Activated T-helper 9 cell treated with anti-CD3 and anti-CD28 coated beads, Interleukin-2, amount 50 U/mL, for 16 hours (primary cell): ENCODE data around the gene MAP1B.
"Not testable (repeated sequence)": the region's sequence is repeated elsewhere in the genome, so short reads cannot be mapped to it uniquely, and the experiment has no call there.

Source experiments
- DNase-seq: peaks from one replicate; pipeline ENCODE4 v3.0.0-alpha.2; 2020; ENCODE audit warnings: low read depth

MAP1B gene

DNA sequence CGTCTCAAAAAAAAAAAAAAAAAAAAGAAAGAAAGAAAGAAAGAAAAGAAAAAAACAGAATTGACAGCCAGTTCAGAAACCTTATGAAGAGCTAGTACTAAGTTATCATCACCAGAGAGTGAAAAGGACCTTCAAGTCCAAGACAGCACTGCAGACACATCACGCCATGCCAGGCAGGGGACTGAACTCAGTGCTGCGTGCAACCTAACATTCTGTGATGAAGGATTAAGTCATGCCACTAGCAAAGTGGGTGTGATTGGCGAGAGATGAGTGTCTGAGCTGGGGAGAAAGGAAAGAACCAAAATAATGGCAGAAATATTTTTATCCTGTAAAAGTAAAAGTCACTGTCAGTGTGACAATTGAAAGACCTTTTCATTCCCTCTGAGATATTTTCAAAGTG, 54.7 kb downstream of the MAP1B start:
- no peak for DNase-seq

DNA sequence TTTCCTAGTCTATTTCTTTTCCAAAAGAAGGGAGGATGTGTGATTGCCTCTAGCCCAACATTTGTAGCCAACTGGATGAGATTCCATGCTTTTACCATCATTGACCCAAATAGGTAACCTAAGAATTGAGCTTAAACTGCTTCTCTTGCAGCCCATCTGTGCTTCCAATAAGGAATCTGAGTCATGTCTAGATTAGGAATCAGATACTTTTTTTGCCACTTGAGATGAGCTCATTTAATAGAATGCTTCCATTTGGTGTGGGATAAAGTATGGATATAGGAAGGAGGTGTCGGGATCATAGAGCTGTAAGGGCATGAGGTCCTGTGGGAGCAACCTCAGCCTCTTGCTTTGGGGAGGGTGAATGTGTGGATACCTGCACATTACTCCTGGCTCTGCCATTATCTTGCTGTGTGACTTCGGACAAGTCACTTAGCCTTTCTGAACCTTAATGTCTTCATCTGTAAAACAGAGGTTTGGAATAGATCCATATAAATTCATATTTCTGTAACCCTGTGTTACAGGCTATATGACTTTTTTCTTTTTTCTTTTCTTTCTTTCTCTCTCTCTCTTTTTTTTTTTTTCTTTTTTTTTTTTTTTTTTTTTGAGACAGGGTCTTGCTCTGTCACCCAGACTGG, 56.2 kb downstream of the MAP1B start:
- DNase-seq = no peak

DNA sequence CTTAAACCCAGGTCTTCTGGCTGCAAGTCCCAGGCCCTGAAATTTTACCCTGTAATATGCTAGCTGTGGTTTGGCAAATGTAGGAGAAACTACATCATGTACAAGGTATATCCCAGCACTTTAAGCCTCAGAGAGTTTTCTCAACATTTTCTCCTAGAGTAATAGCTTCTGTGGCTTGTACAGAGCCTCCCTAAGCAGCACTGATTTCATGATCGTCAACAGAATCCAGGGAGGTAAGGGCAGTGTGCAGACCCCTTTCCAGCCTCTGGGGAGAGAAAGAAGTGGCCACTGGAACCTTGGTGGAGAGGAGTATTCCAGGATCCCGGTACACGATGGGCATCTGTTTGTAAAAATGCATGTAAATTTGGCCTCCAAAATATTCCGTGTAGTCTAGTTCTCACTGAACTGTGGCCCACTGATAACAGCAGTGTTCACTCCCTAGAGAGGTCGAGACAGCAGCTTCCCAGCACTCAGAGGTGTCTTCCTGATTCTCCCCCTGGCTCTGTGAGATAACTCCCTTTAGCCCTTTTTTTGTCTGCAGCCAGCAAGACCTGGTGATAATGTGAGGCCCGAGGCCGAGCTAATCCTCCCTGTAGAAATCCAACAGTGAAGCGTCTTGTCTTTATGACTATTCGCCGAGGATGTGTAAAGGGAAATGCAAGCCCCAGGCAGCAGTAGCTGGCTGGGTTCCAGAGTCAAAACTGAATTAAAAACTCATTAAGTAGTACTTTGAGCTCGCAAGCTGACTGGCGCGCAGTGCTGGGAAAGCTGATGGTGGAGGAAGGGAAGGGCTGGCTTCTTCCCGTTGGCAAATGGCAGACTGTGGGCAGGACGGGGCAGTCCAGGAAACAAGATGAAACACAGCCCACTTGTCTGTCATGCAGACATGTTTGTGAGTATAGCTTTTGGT, 59.0 kb downstream of the MAP1B start:
- no peak for DNase-seq

DNA sequence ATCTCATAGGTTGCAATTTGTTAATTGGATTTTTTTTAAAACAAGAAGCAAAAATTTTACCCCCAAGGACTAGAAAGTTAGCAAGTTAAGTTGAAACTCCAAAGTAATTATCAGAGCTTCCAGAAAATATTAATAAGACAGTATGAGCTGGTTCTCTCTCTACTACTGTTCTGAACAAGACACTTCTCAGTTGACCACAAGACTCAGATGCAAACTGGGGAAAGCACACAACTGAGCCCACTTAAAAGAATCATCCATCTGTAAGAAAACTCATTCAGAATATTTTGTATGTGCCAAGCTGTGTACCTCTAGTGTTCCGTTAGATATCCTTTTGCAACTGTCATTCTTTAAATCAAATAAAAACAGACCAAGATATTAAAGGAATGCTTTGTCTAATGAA, 60.0 kb downstream of the MAP1B start:
- DNase-seq = no peak

DNA sequence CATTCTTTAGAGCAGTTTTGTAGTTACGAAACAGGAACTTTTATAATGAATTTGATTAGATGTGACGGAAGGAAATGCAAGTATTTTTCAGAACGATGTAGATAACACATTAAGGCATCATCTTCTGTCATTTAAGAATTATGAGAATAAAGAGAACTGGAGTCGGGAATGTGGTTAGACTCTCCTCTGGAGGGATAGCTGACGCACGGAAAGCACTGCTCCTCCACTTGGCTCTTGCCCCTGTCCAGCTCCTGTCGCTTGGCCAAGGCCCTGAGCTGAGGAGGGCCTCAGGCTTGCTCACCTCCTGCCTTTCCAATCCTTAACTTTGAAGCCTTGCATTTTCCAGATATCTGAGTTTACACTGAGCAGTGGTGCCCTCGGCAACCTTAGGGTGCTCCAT, 60.5 kb downstream of the MAP1B start:
- no peak for DNase-seq

DNA sequence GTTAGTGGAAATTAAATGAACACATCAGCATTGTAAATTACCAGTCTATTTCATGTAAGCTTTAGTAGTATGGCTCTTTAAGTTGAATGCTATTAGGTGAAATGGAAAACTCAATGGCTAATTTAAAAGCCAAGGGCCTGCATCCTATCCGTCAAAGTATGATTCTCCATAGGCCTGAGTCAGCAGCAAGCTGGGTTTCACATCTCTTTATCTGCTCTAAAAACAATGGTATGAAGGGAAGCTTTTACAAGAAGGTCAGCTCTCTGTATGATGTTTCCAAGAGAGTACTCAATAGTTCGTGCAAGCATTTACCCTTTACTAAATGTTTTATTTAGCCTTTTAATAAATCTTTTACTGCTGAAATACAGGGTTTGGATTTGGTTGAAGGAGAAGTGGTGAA, 62.8 kb downstream of the MAP1B start:
- DNase-seq = no peak

DNA sequence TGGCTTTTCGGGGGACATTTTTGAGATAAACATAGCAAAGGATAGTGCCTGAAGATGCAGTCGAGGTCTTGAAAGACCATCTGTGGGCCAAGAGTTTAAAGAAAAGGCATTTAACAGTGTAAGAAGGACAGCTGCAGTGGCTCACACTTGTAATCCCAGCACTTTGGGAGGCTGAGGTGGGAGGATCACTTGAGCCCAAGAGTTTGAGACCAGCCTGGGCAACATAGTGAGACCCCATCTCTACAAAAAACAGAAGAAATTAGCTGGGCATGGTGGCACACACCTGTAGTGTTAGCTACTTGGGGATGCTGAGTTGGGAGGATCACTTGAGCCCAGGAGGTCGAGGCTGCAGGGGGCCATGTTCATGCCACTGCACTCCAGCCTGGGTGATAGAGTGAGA, 63.9 kb downstream of the MAP1B start:
- DNase-seq = not testable (repeated sequence)

DNA sequence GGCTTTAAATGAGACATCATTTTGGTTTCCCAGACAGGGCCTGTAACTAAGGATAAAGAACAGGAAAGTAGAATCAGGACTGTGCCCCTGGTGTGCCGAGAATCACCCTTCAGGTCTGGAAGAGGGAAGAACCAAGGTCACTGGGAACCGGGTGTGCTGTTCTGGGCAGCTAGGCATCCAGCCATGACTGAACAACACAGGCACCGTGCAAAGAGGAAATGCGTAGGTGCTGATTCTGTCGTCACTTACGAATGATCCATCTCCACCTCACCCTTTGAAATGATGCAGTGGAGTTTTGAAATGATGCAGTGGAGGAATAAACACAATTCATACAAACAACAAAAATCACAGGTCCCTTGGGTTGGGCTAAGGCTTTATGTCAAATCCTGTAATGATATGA, 64.4 kb downstream of the MAP1B start:
- no peak for DNase-seq

DNA sequence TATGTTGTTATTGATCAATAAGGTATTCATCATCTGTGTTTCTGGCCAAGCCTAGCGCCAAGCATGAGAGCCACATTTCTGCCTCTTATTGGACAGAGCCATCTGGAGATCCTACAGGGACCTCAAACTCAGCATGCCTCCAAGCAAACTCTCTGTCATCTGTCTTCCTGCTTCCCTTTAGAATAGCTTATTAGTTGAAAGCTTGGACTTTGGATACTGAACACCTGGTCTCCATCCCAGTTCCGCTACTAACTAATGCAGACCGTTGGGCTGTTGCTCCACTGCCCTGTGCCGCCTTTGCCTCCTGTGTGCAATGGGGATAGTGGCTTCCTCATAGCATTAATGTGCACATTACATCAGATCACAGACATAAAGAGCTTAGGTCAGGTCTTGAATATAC, 65.5 kb downstream of the MAP1B start:
- DNase-seq = no peak

DNA sequence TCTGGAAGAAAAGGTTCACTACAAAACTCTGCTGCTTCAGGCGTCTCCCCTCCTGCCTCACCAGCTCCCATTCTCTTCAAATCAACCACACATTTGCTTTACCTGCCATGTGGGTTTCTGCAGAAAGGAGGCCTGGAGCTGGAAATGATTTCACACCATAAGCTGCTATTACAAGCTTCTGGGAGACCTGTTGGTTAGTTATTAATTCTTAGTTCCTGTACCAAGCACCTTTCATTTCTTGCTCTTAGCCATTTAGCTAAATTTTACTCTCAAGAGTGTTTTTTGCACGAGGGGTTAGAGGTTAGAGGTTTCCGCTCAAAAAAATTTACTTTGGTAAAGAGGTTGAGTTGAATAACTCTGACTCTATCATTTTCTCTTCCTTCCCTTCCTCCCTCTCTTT, 70.3 kb downstream of the MAP1B start:
- no peak for DNase-seq

DNA sequence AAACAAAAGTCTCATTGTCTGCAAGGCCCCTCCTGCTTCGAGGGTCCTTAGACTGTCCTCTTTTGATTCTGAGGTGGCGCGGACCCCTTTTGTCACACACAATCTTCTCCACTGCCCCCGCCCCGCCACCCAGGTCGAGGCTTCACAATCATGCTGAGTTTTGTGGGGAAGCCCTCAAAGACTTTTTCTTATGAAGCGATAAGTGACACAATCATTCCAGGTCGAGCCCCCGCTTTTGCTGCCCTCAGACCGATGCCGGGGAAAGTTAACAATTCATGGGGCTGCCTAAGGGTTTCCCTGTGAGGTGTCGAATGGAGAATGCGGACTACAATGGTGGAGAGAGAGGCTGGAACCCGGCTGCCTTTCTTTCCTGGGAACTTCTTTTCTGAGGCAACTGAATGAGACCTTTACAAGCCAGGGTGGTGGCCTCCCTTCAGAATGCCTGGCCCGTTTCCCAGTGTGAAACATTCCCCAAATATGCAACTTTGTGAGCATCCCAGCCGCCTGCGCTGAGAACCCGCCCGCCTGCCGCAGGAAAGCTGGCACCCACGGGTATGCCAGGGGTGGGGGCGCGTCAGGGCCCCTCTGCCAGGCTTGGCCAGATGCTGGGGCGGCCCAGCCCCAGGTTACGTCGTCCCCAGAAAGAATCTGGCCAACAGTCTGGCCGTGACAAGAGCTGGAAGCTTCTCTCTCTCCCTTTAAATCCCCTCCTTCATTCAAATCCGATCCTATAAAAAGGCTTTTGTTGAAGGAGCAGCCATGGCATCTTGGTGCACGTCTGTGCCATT, 71.9 kb downstream of the MAP1B start:
- no peak for DNase-seq

DNA sequence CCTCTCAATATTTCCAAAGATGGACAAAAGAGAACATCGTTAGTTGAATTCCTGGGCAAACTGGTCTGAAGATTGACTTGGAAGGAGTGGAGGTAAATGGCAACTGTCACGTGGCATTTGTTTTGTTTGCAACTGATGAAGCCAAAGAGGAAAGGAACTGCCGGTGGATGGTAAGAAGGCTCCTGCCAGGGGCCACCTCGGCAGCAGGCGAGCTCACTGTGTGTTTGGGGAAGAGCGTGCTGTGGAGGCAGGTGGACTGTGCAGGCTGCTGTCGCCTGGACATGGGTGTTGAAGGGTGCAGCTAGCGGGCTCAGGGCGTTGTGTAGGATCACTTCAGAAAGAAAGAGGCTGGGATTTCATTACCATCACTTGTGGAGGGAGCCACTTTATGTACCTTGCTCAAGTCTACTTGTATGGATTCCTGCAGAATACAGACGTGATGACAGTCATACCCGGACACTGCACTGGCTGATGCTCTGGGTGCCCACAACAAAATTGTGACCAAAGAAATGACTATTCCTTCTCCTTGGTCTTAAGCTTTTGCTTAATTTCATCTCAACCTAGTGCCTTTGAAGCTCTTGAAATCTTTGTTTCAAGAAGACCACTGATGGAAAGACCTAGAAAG, 72.7 kb downstream of the MAP1B start:
- no peak for DNase-seq

DNA sequence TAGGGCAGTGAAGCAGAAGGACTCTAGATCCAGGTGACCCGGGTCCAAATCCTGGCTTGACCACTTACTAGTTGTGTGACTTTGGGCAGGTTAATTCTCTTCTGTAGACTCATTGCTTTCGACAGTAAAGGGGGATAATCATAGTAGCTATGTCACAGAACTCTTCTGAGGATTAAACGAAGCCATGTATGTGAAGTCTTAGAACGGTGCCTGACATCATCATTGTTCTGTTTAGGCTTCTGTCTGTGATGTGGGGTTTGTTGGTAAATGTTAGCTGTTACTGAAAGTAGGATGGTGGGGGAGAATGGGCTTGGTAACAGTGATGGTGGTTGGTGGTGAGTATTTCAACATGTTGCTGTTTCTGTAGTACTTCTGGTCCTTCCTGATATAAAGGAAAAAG, 73.7 kb downstream of the MAP1B start:
- DNase-seq = no peak

DNA sequence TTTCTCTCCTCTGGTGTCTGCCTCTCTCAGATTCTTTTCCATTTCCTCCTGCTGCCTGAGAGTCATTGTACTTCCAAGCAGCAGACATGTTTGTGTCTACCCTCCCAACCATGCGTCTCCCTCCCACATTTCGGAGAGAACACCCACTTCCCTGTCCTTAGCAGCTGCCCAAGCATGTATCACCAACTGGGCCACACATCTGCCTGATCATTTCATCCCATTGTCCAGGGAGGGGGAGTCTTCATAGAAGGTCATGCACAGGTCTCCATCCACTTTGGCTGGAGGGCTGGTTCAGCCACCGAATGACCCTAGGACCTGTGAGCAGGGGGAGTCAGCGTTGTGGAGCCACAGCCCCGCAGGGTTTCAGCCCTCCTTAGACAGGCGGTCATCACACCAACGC, 75.4 kb downstream of the MAP1B start:
- no peak for DNase-seq

DNA sequence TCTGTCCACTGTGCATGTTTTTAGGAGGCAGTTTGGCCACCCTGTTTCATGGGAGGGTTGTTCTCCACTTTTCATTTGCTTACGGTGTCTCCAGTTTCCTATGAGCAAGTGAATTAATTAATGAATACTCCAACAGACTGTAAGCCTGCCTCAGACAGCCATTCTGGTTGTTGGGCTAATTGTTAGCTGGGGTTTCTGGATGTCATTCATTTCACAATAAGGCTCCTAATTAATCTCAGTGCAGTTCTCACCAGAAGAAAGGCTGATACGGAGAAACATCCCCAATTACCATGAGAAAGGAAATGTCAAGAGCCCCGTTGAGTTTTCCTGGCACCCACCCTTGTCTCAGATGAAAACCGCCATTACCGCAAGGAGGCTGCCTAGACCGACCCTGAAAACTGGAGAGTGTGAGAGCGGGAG, 75.8 kb downstream of the MAP1B start:
- DNase-seq = no peak

DNA sequence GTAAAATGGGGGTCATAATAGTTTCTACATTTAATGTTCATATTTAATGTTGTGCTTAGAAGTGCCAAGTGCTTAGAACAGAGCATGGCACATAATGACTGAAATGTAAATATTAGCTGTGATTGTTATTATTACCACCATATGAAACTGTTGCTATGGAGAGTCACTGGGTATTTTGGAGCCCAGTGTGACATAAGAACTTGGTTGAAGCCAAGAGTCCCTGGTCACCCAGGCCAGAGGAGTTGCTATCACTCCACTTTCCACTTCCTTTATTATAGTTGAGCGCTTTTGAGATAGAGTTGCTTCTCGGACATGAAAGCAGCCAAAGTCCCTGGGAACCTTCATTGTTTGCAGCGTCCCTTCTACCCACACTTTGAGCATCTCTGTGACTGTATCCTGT, 77.1 kb downstream of the MAP1B start:
- no peak for DNase-seq

DNA sequence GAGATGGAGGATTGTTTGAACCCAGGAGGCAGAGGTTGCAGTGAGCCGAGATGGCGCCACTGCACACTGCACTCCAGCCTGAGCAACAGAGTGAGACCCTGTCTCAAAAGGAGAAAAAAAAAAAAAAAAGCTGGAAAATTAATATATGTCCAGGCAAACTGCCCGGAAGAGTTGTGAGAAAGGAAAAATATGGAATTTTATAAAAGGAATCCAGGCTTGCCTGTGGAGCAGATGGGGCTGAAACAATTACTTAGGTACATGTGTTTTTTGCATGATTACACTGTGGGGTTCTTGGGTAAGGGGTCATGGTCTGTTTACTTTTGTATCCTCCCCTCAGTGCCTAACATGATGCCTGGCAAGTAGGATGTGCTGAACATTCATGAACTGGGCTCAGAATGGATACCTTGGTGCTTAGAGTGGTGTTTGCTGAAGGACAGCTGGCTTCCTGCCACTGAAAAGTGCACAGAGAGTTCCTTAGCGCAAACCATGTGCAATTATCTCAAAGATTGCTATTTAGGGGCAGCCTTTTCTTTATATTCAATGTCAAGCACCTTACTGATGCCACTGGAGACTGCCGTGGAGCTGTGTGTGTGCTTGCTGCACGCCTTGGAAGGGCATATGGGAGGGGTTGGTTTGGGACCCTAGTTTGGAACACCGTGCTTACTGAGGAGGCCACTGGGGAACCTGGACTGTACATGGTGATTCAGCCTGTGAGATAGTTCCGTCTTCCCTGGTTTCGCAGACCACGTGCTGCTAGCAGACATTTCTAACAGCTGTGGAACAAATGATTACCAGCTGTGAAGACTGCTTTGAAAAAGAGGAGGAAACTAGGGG, 78.4 kb downstream of the MAP1B start:
- no peak for DNase-seq

DNA sequence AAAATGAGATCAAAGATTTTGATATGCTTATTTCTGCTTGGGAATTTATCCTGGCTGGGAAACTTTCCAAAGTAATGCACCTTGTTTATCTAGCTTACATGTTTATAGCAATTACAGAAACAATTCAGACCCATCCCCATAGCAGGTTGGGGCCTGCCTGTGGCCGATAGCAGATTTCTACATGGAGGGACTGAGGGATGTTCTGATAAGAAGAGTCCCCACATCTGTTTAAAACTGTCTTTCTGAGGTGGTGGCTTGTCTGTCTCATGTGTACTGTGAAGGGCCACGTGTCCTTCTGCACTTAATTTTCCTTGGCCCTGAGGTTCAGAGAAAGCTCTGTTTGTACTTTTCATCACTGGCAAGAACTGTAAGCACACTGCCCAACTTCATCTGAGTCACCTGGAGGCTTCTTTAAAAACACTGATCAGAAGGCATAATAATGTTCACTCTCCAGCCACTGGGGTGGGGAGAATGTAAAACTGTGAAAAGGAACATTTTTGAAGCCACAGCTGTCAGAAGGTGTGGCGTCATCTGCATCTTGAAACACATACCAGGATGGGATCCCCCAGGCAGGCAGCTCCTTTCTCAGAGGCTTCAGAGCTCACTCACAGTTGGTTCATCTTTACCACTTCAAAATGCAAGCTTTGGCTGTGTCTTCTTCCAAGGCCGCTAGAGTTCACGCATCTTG, 80.3 kb downstream of the MAP1B start:
- DNase-seq = no peak

DNA sequence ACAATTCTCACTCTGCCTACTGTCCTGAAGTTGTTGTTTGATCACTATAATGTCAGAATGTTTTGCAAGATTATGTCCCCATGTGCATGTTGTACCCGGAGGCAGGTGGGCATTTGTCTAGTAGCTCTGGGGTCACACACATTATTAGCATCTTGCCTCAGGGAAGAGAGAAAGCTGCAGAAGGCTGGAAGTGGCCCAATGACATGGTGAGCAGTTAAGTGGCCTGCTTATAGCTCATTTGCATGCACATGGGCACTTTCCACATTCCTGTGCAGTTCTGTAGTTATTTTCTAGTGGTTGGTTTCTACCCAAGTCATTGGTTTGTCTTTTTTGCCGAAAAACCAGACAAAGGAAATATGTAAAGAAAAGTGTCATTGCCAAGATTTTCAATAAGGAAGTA, 80.9 kb downstream of the MAP1B start:
- no peak for DNase-seq

DNA sequence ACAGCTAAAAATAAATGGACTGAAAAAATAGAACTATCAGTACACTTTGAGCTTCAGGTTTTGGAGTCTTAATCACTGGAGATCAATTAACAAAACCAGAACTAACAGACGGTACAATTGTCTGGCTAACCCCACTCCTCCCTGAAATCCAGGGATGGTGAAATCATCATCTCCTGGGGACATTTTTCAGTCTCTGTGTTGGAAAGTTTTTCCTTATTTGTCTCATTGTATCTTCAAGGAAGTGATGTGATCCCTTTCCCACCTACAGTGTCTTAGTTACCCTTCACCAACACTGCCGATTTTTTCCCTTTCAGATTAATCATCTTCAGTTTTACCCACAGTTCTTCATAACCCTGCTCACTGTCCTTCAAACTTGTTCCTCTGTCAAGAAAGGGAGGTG, 81.9 kb downstream of the MAP1B start:
- no peak for DNase-seq

DNA sequence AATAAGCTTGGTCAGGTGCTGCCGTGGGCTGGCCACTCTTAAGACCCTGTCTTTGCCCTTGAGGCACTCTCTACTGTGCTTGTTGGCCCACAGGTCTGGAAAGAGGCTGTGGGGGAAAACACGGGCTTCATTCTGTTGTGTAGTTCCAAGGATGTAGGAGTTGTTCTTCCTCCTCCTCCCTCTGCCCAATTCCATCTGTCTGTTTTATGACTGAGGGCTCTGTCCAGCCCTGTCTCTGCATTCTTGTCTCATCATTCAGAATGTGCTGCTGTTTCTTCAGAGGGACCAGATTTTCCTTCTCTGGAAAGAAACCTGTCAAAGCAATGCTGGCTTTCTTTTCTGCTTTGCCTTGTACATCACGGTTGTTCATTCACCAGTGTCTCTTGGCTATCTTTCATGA, 84.1 kb downstream of the MAP1B start:
- DNase-seq = no peak
